ENCODE results near the gene KMT2E.
"Not testable (repeated sequence)": the region's sequence is repeated elsewhere in the genome, so short reads cannot be mapped to it uniquely, and the experiment has no call there.

Gene KMT2E

DNA sequence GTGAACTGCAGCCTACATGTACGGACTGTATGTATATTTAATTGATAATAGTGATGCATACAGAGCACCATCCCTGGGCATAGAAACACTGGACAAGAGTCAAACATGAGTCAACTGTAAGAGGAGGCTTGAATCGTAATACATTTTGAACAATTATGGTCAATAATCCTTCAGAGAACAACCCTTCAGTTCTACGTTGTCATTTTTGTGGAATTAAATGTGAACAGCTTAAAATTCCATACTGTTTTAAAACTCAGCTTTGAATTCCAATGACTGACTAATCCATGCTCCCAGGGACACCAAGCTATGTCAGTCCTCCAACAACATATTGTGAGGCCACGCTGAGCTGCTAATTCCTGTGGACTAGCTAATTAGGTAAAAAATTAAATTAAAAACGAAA, 41.5 kb upstream of the KMT2E start:
- H3K36me3 ChIP-seq (ENCODE audit: insufficient read depth, low read length): no peaks in the 10 kb centered on the region
- H3K27ac ChIP-seq: no peak overlapping the region
- no peak overlapping the region for H3K9ac ChIP-seq (ENCODE audit: insufficient read length)
- no peak for DNase-seq (ENCODE audit: low read depth, low spot score)
- no peaks in the 10 kb centered on the region for H3K9me3 ChIP-seq (ENCODE audit: low read depth, low read length)
- TF ChIP-seq EZH2 (IDR thresholded peaks at IDR 0.05) (no peak), POLR2AphosphoS5 (IDR thresholded peaks at IDR 0.05; ENCODE audit: borderline replicate concordance, low read depth, low read length) (no peak), FOXP2 (optimal IDR thresholded peaks at IDR 0.05; ENCODE audit: control extremely low read depth, extremely low read length, insufficient read depth) (no peak)
- no peak overlapping the region for H3K4me3 ChIP-seq

DNA sequence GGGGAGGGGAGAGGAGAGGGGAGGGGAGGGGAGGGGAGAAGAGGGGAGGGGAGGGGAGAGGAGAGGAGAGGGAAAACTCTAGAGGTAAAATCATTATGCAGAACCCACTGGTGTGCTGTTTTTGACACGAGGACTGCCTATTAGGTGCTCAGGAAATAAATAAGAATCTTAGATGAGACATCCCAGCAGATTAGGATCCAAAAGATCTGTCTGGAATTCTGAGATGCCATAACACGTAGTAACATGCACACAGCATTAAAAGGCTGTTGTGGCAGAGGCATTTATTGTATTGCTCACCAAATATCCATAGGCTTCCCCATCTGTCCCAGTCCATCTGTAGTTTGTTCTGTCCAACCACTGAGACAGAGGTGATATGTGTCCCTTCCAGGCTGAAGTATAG, 40.8 kb upstream of the KMT2E start:
- 0 out of 2 replicates have a peak overlapping the region, but pooled peaks have one; percentile 1 for H3K4me3 ChIP-seq
- no peaks in the 10 kb centered on the region for H3K9me3 ChIP-seq (ENCODE audit: low read depth, low read length)
- TF ChIP-seq EZH2 (IDR thresholded peaks at IDR 0.05): no peak
- no peak for TF ChIP-seq POLR2AphosphoS5 (IDR thresholded peaks at IDR 0.05; ENCODE audit: borderline replicate concordance, low read depth, low read length)
- TF ChIP-seq FOXP2 (optimal IDR thresholded peaks at IDR 0.05; ENCODE audit: control extremely low read depth, extremely low read length, insufficient read depth): no peak
- H3K27ac ChIP-seq: no peak overlapping the region
- no peak overlapping the region for H3K9ac ChIP-seq (ENCODE audit: insufficient read length)
- no peak for DNase-seq (ENCODE audit: low read depth, low spot score)
- H3K36me3 ChIP-seq (ENCODE audit: insufficient read depth, low read length): no peaks in the 10 kb centered on the region

GRCh38 chr7:104973909-104974415, 40.0 kb upstream of the KMT2E start:
- no peaks in the 10 kb centered on the region for H3K36me3 ChIP-seq (ENCODE audit: insufficient read depth, low read length)
- H3K9ac ChIP-seq (ENCODE audit: insufficient read length): no peak overlapping the region
- 0 out of 2 replicates have a peak overlapping the region, but pooled peaks have one; percentile 7 for H3K27ac ChIP-seq
- TF ChIP-seq FOXP2 (optimal IDR thresholded peaks at IDR 0.05; ENCODE audit: control extremely low read depth, extremely low read length, insufficient read depth) (no peak), POLR2AphosphoS5 (IDR thresholded peaks at IDR 0.05; ENCODE audit: borderline replicate concordance, low read depth, low read length) (peak; percentile 82)
- peak; percentile 95 for DNase-seq (ENCODE audit: low read depth, low spot score)
- H3K4me3 ChIP-seq: peak overlapping the region; percentile 32
- H3K9me3 ChIP-seq (ENCODE audit: low read depth, low read length): no peaks in the 10 kb centered on the region

GRCh38 chr7:104975553-104975952, 38.5 kb upstream of the KMT2E start:
- not testable (repeated sequence) for DNase-seq (ENCODE audit: low read depth, low spot score); H3K36me3 ChIP-seq (ENCODE audit: insufficient read depth, low read length); H3K27ac ChIP-seq; H3K9me3 ChIP-seq (ENCODE audit: low read depth, low read length); H3K9ac ChIP-seq (ENCODE audit: insufficient read length); H3K4me3 ChIP-seq

- no peak overlapping the region for H3K27ac ChIP-seq
- H3K9ac ChIP-seq (ENCODE audit: insufficient read length): no peak overlapping the region
- no peak for TF ChIP-seq FOXP2 (optimal IDR thresholded peaks at IDR 0.05; ENCODE audit: control extremely low read depth, extremely low read length, insufficient read depth)
- TF ChIP-seq EZH2 (IDR thresholded peaks at IDR 0.05): no peak
- TF ChIP-seq POLR2AphosphoS5 (IDR thresholded peaks at IDR 0.05; ENCODE audit: borderline replicate concordance, low read depth, low read length): no peak
- no peaks in the 10 kb centered on the region for H3K36me3 ChIP-seq (ENCODE audit: insufficient read depth, low read length)
- H3K9me3 ChIP-seq (ENCODE audit: low read depth, low read length): no peaks in the 10 kb centered on the region
- no peak overlapping the region for H3K4me3 ChIP-seq
- DNase-seq (ENCODE audit: low read depth, low spot score): no peak
Measured at GRCh38 chr7:104976966-104977636, 36.9 kb upstream of the KMT2E start.

DNA sequence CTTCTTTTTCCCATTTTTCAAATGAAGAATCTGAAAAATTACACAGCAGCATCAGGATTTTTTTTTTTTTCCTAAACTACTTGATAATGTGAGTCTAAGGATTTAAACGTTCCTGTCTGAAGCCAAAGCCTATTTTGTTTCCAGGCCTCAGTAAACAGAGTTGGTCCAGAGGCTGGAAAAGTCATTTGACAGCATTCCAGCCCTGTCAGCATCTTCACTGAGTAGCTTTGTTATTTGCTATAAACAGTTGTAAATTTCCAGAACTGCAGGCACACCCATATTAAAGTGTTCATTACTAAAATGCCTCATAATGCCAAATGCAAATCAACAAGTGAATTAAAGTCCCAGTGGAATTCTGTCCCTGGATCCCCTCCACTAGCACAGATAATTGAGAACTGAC, 35.5 kb upstream of the KMT2E start:
- no peak for TF ChIP-seq FOXP2 (optimal IDR thresholded peaks at IDR 0.05; ENCODE audit: control extremely low read depth, extremely low read length, insufficient read depth)
- Histone ChIP-seq H3K9me3 (ENCODE audit: low read depth, low read length) (no peaks in the 10 kb centered on the region), H3K9ac (ENCODE audit: insufficient read length) (no peak overlapping the region), H3K27ac (peak overlapping the region; percentile 47; the same call in 1 of the 2 replicates), H3K4me3 (peak overlapping the region; percentile 25; the same call in 1 of the 2 replicates), H3K36me3 (ENCODE audit: insufficient read depth, low read length) (no peaks in the 10 kb centered on the region)
- DNase-seq (ENCODE audit: low read depth, low spot score): no peak

GRCh38 chr7:104979167-104979841, 34.7 kb upstream of the KMT2E start:
- peak; percentile 71 for DNase-seq (ENCODE audit: low read depth, low spot score)
- peak overlapping the region; percentile 47; the same call in 1 of the 2 replicates for H3K27ac ChIP-seq
- TF ChIP-seq EZH2 (IDR thresholded peaks at IDR 0.05) (no peak), POLR2AphosphoS5 (IDR thresholded peaks at IDR 0.05; ENCODE audit: borderline replicate concordance, low read depth, low read length) (peak; percentile 73; the same call in 1 of the 2 replicates)
- H3K36me3 ChIP-seq (ENCODE audit: insufficient read depth, low read length): no peaks in the 10 kb centered on the region
- H3K9me3 ChIP-seq (ENCODE audit: low read depth, low read length): no peaks in the 10 kb centered on the region
- peak overlapping the region; percentile 25 for H3K4me3 ChIP-seq
- no peak overlapping the region for H3K9ac ChIP-seq (ENCODE audit: insufficient read length)

GRCh38 chr7:104980440-104980839, 33.6 kb upstream of the KMT2E start:
- DNase-seq (ENCODE audit: low read depth, low spot score): no peak
- Histone ChIP-seq H3K4me3 (no peak overlapping the region), H3K9me3 (ENCODE audit: low read depth, low read length) (no peaks in the 10 kb centered on the region), H3K9ac (ENCODE audit: insufficient read length) (no peak overlapping the region), H3K27ac (no peak overlapping the region), H3K36me3 (ENCODE audit: insufficient read depth, low read length) (no peaks in the 10 kb centered on the region)
- no peak for TF ChIP-seq EZH2 (IDR thresholded peaks at IDR 0.05)
- TF ChIP-seq FOXP2 (optimal IDR thresholded peaks at IDR 0.05; ENCODE audit: control extremely low read depth, extremely low read length, insufficient read depth): no peak
- no peak for TF ChIP-seq POLR2AphosphoS5 (IDR thresholded peaks at IDR 0.05; ENCODE audit: borderline replicate concordance, low read depth, low read length)

Data from SK-N-MC (cell line).